Measurements from ENCODE around the gene OGDH.
"Not testable (repeated sequence)": the region's sequence is repeated elsewhere in the genome, so short reads cannot be mapped to it uniquely, and the experiment has no call there.

The OGDH gene

GRCh38 chr7:44700322-44700721 lies 93.9 kb downstream of the OGDH start:
- TF ChIP-seq, protein P1, sequence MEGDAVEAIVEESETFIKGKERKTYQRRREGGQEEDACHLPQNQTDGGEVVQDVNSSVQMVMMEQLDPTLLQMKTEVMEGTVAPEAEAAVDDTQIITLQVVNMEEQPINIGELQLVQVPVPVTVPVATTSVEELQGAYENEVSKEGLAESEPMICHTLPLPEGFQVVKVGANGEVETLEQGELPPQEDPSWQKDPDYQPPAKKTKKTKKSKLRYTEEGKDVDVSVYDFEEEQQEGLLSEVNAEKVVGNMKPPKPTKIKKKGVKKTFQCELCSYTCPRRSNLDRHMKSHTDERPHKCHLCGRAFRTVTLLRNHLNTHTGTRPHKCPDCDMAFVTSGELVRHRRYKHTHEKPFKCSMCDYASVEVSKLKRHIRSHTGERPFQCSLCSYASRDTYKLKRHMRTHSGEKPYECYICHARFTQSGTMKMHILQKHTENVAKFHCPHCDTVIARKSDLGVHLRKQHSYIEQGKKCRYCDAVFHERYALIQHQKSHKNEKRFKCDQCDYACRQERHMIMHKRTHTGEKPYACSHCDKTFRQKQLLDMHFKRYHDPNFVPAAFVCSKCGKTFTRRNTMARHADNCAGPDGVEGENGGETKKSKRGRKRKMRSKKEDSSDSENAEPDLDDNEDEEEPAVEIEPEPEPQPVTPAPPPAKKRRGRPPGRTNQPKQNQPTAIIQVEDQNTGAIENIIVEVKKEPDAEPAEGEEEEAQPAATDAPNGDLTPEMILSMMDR (IDR thresholded peaks at IDR 0.05) = no peak
- Histone ChIP-seq H3K27me3 (no peaks in the 10 kb centered on the region), H3K27ac (no peak overlapping the region), H3K9me3 (peaks cover 4% of the 10 kb centered on the region), H3K4me1 (ENCODE audit: control insufficient read depth in 1 of 2, insufficient read depth in 1 of 2, low read depth in 1 of 2, low read length in 1 of 2) (no peaks in the 10 kb centered on the region), H3K36me3 (peaks cover 89% of the 10 kb centered on the region), H3K4me3 (ENCODE audit: low read depth in 1 of 2, low read length in 1 of 2) (no peak overlapping the region)

DNA sequence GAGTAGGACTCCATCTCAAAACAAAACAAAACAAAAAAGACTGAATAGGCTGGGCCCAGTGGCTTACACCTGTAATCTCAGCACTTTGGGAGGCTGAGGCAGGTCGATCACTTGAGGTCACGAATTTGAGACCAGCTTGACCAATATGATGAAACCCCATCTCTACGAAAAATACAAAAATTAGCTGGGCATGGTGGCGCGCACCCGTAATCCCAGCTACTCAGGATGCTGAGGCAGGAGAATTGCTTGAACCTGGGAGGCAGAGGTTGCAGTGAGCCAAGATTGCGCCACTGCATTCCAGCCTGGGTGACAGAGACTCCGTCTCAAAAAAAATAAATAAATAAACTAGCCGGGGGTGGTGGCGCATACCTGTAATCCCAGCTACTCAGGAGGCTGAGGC lies 97.0 kb downstream of the OGDH start:
- H3K9me3 ChIP-seq; H3K27ac ChIP-seq; H3K4me1 ChIP-seq (ENCODE audit: control insufficient read depth in 1 of 2, insufficient read depth in 1 of 2, low read depth in 1 of 2, low read length in 1 of 2); H3K4me3 ChIP-seq (ENCODE audit: low read depth in 1 of 2, low read length in 1 of 2); H3K27me3 ChIP-seq: not testable (repeated sequence)
- peaks cover 89% of the 10 kb centered on the region for H3K36me3 ChIP-seq

DNA sequence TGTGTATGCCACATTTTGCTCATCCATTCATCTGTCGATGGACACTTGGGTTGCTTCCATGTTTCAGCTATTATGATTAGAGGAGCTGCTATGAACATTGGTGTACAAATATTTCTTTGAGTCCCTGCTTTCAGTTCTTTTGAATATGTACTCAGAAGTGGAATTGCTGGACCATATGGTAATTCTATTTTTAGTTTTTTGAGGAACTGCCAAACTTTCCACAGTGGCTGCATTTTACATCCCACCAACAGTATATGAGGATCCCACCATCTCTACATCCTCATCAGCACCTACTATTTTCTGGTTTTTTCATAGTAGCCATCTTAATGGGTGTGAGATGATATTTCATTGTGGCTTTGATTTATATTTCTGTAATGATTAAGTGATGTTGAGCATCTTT lies 97.5 kb downstream of the OGDH start:
- Histone ChIP-seq H3K27ac (no peak overlapping the region), H3K27me3 (no peaks in the 10 kb centered on the region), H3K4me3 (ENCODE audit: low read depth in 1 of 2, low read length in 1 of 2) (no peak overlapping the region), H3K4me1 (ENCODE audit: control insufficient read depth in 1 of 2, insufficient read depth in 1 of 2, low read depth in 1 of 2, low read length in 1 of 2) (no peaks in the 10 kb centered on the region), H3K36me3 (peaks cover 89% of the 10 kb centered on the region), H3K9me3 (no peaks in the 10 kb centered on the region)
- TF ChIP-seq, protein P1 (IDR thresholded peaks at IDR 0.05) = no peak

DNA sequence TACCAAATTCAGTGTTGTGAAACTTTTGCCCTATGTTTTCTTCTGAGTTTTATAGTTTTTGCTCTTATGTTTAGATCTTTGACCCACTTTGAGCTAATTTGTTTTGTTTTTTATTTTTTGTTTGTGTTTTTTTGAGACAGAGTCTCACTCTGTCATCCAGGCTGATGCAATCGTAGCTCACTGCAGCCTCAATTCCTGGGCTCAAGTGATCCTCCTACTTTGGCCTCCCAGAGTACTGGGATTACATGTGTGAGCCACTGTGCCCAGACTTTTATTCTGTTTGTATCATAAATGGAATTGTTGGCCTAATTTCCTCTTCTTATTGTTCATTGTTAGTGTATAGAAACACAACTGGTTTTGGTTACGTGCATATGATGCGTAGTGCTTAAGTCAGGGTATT lies 99.0 kb downstream of the OGDH start:
- peaks cover 89% of the 10 kb centered on the region for H3K36me3 ChIP-seq
- TF ChIP-seq, protein P1 (IDR thresholded peaks at IDR 0.05) = no peak
- H3K4me1 ChIP-seq (ENCODE audit: control insufficient read depth in 1 of 2, insufficient read depth in 1 of 2, low read depth in 1 of 2, low read length in 1 of 2) = no peaks in the 10 kb centered on the region
- H3K27me3 ChIP-seq = no peaks in the 10 kb centered on the region
- no peak overlapping the region for H3K4me3 ChIP-seq (ENCODE audit: low read depth in 1 of 2, low read length in 1 of 2)
- no peak overlapping the region for H3K27ac ChIP-seq
- H3K9me3 ChIP-seq = no peaks in the 10 kb centered on the region

- TF ChIP-seq, protein P1 (IDR thresholded peaks at IDR 0.05) = no peak
- Histone ChIP-seq H3K4me3 (ENCODE audit: low read depth in 1 of 2, low read length in 1 of 2) (no peak overlapping the region), H3K36me3 (peaks cover 79% of the 10 kb centered on the region), H3K4me1 (ENCODE audit: control insufficient read depth in 1 of 2, insufficient read depth in 1 of 2, low read depth in 1 of 2, low read length in 1 of 2) (no peaks in the 10 kb centered on the region), H3K27ac (no peak overlapping the region), H3K27me3 (no peaks in the 10 kb centered on the region), H3K9me3 (no peaks in the 10 kb centered on the region)
These were observed 100.5 kb downstream of the OGDH start for GRCh38 chr7:44706788-44707557.

GRCh38 chr7:44707558-44708230 lies 101.3 kb downstream of the OGDH start:
- TF ChIP-seq, protein P1 (IDR thresholded peaks at IDR 0.05) = no peak
- Histone ChIP-seq H3K9me3 (no peaks in the 10 kb centered on the region), H3K4me3 (ENCODE audit: low read depth in 1 of 2, low read length in 1 of 2) (no peak overlapping the region), H3K36me3 (peaks cover 72% of the 10 kb centered on the region), H3K4me1 (ENCODE audit: control insufficient read depth in 1 of 2, insufficient read depth in 1 of 2, low read depth in 1 of 2, low read length in 1 of 2) (no peaks in the 10 kb centered on the region), H3K27ac (no peak overlapping the region), H3K27me3 (no peaks in the 10 kb centered on the region)
